CD4-positive, alpha-beta T cell (primary cell): Measurements from ENCODE around the gene SNAP91. TPM values are rescaled to one million over a fixed set of nuclear protein-coding genes. Genes with fewer than 3 reads are reported as not detected.

Experiments
- ATAC-seq: fragments of 200-7000 bp; cut with Tn5 transposase; one replicate; pipeline ENCODE4 v1.10.0; 2022; ENCODE audit warnings: mild to moderate bottlenecking; ENCODE audit not compliant: poor library complexity
- CTCF ChIA-PET: fragments of 350-600 bp; sonication (Branson Sonifier 250); formaldehyde crosslinking; loops from one replicate; lab custom pipeline; 2021; ENCODE audit warnings: antibody characterized with exemption, inconsistent platforms; lab: Charles Lee
- POLR2A ChIA-PET: fragments of 350-600 bp; sonication (Branson Sonifier 250); formaldehyde crosslinking; loops from one replicate; lab custom pipeline; 2021; ENCODE audit warnings: antibody characterized with exemption, inconsistent platforms; lab: Charles Lee
- DNase-seq, 14 experiments: peaks; one replicate each; pipeline ENCODE4 v3.0.0-alpha.2; 2013 to 2020; ENCODE audit warnings: mixed read lengths in 2 of 14
- H3K27ac ChIP-seq, 2 donors: one replicate each; pipeline versions ENCODE4 v1.5.1 to v1.7.0; 2013; ENCODE audit warnings: low read length in 2 of 2, low read depth in 1 of 2, mild to moderate bottlenecking in 1 of 2
- H3K27me3 ChIP-seq, 2 experiments: 1 replicate in 1 of 2; 2 replicates in 1 of 2; pipeline versions ENCODE4 v1.6.1 to v1.7.0; 2013; ENCODE audit warnings: low read length in 2 of 2, control low read depth in 1 of 2, mild to moderate bottlenecking in 1 of 2, moderate library complexity in 1 of 2; ENCODE audit not compliant: insufficient read depth in 2 of 2, control insufficient read depth in 1 of 2
- H3K36me3 ChIP-seq: one replicate; pipeline ENCODE4 v1.6.1; 2013; ENCODE audit warnings: low read length, control low read depth; ENCODE audit not compliant: insufficient read depth
- H3K4me1 ChIP-seq: one replicate; pipeline ENCODE4 v1.6.1; 2013; ENCODE audit warnings: low read length, control low read depth; ENCODE audit not compliant: insufficient read depth
- H3K4me3 ChIP-seq: one replicate; pipeline ENCODE4 v1.5.1; 2013; ENCODE audit warnings: mild to moderate bottlenecking, low read length, moderate library complexity
- H3K9me3 ChIP-seq, 2 experiments: 1 replicate in 1 of 2; 2 replicates in 1 of 2; pipeline versions ENCODE4 v1.6.1 to v1.7.0; 2013; ENCODE audit warnings: low read length in 2 of 2, mild to moderate bottlenecking in 2 of 2, control low read depth in 1 of 2, moderate library complexity in 1 of 2; ENCODE audit not compliant: control insufficient read depth in 1 of 2, insufficient read depth in 1 of 2
- H3K27ac Mint-ChIP-seq: one replicate; pipeline ENCODE4 v1.8.0; 2020; ENCODE audit warnings: mixed read lengths
- H3K27me3 Mint-ChIP-seq: one replicate; pipeline ENCODE4 v1.8.0; 2021; ENCODE audit warnings: mixed read lengths
- H3K36me3 Mint-ChIP-seq: one replicate; pipeline ENCODE4 v1.8.0; 2021; ENCODE audit warnings: low read depth, mixed read lengths
- H3K4me1 Mint-ChIP-seq: one replicate; pipeline ENCODE4 v1.8.0; 2021; ENCODE audit warnings: low read depth, mixed read lengths
- H3K4me3 Mint-ChIP-seq: one replicate; pipeline ENCODE4 v1.8.0; 2020; ENCODE audit warnings: mild to moderate bottlenecking, mixed read lengths
- H3K9me3 Mint-ChIP-seq: one replicate; pipeline ENCODE4 v1.8.0; 2020; ENCODE audit warnings: mixed read lengths
- intact Hi-C, 2 experiments: fragments of 100-400 bp; cut with DNase I in 1 of 2; cut with micrococcal nuclease in 1 of 2; formaldehyde crosslinking; loops; one replicate each; pipeline versions ENCODE4 v1.15.1 to v1.9.0; 2023 to 2025; cut with DNase I, micrococcal nuclease
- total RNA-seq, 174 experiments: library from RNA in 2 of 174; stranded (reverse) in 2 of 174; gene quantifications; one replicate each; pipeline ENCODE4 v1.2.3 and lab custom pipeline; 2021 to 2026
- TF ChIP-seq, protein P1 (sequence below): fragments of 200-600 bp; IDR thresholded peaks from one replicate; pipeline ENCODE4 v1.8.0; 2022; ENCODE audit warnings: antibody characterized with exemption, mild to moderate bottlenecking

Gene SNAP91
- total RNA-seq, 2 experiments from 2014 or later, result not detected

GRCh38 chr6:83511266-83511665, 197.6 kb downstream of the SNAP91 start:
- H3K4me3 ChIP-seq, result no peak overlapping the region
- no peak for ATAC-seq
- H3K4me3 Mint-ChIP-seq, result no peak overlapping the region
- H3K9me3 ChIP-seq, result no peaks in the 10 kb centered on the region
- no peaks in the 10 kb centered on the region for H3K9me3 Mint-ChIP-seq
- intact Hi-C loops, result loop anchor here (5.0 to 10.0 kb wide), 2 partner anchors 446 to 1239 kb away; partner anchors contain the start of genes DOP1A (in 1 of the 2) and UBE3D (in 1 of the 2)
- H3K36me3 Mint-ChIP-seq, result no peaks in the 10 kb centered on the region
- peaks cover 51% of the 10 kb centered on the region for H3K27me3 Mint-ChIP-seq
- peaks cover 10 to 26% of the 10 kb centered on the region in 2 experiments for H3K27me3 ChIP-seq
- peaks cover 4% of the 10 kb centered on the region for H3K4me1 ChIP-seq
- TF ChIP-seq, protein P1, sequence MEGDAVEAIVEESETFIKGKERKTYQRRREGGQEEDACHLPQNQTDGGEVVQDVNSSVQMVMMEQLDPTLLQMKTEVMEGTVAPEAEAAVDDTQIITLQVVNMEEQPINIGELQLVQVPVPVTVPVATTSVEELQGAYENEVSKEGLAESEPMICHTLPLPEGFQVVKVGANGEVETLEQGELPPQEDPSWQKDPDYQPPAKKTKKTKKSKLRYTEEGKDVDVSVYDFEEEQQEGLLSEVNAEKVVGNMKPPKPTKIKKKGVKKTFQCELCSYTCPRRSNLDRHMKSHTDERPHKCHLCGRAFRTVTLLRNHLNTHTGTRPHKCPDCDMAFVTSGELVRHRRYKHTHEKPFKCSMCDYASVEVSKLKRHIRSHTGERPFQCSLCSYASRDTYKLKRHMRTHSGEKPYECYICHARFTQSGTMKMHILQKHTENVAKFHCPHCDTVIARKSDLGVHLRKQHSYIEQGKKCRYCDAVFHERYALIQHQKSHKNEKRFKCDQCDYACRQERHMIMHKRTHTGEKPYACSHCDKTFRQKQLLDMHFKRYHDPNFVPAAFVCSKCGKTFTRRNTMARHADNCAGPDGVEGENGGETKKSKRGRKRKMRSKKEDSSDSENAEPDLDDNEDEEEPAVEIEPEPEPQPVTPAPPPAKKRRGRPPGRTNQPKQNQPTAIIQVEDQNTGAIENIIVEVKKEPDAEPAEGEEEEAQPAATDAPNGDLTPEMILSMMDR, result no peak
- H3K27ac ChIP-seq, result no peak overlapping the region
- H3K36me3 ChIP-seq, result no peaks in the 10 kb centered on the region
- POLR2A ChIA-PET, result no interaction called here
- H3K4me1 Mint-ChIP-seq, result peaks cover 6% of the 10 kb centered on the region
- CTCF ChIA-PET, result no interaction called here
- no peak overlapping the region for H3K27ac Mint-ChIP-seq
- no peak for DNase-seq

GRCh38 chr6:83510791-83511190, 198.1 kb downstream of the SNAP91 start:
- Mint-ChIP-seq H3K4me3 (no peak overlapping the region), H3K27ac (no peak overlapping the region), H3K36me3 (no peaks in the 10 kb centered on the region), H3K4me1 (peaks cover 6% of the 10 kb centered on the region), H3K9me3 (no peaks in the 10 kb centered on the region), H3K27me3 (peaks cover 51% of the 10 kb centered on the region)
- Histone ChIP-seq H3K36me3 (no peaks in the 10 kb centered on the region), H3K27me3 (peaks cover 10 to 26% of the 10 kb centered on the region in 2 experiments), H3K4me3 (no peak overlapping the region), H3K4me1 (peaks cover 4% of the 10 kb centered on the region), H3K27ac (no peak overlapping the region), H3K9me3 (no peaks in the 10 kb centered on the region)
- intact Hi-C loops, result loop anchor here (5.0 to 10.0 kb wide), 2 partner anchors 446 to 1238 kb away; partner anchors contain the start of genes DOP1A (in 1 of the 2) and UBE3D (in 1 of the 2)
- DNase-seq (no peak), ATAC-seq (no peak)
- CTCF ChIA-PET, result no interaction called here
- TF ChIP-seq, protein P1, result no peak
- POLR2A ChIA-PET, result no interaction called here

GRCh38 chr6:83509441-83509840, 199.5 kb downstream of the SNAP91 start:
- Mint-ChIP-seq H3K27ac (no peak overlapping the region), H3K36me3 (no peaks in the 10 kb centered on the region), H3K4me1 (peaks cover 6% of the 10 kb centered on the region), H3K9me3 (no peaks in the 10 kb centered on the region), H3K4me3 (no peak overlapping the region), H3K27me3 (peaks cover 44% of the 10 kb centered on the region)
- CTCF ChIA-PET, result no interaction called here
- Histone ChIP-seq H3K4me1 (peaks cover 4% of the 10 kb centered on the region), H3K9me3 (no peaks in the 10 kb centered on the region), H3K27ac (no peak overlapping the region), H3K36me3 (no peaks in the 10 kb centered on the region), H3K27me3 (peaks cover 10 to 26% of the 10 kb centered on the region in 2 experiments), H3K4me3 (no peak overlapping the region)
- intact Hi-C loops, result no loop called here
- no peak for ATAC-seq
- POLR2A ChIA-PET, result no interaction called here
- DNase-seq, result no peak
- TF ChIP-seq, protein P1, result no peak
